ENCODE measurements around the gene GCN1. TPM values are rescaled to one million over a fixed set of nuclear protein-coding genes. Genes with fewer than 3 reads are reported as not detected.

Gene GCN1
- total RNA-seq, 1 donor from 2014 or later, result 73.9 TPM

DNA sequence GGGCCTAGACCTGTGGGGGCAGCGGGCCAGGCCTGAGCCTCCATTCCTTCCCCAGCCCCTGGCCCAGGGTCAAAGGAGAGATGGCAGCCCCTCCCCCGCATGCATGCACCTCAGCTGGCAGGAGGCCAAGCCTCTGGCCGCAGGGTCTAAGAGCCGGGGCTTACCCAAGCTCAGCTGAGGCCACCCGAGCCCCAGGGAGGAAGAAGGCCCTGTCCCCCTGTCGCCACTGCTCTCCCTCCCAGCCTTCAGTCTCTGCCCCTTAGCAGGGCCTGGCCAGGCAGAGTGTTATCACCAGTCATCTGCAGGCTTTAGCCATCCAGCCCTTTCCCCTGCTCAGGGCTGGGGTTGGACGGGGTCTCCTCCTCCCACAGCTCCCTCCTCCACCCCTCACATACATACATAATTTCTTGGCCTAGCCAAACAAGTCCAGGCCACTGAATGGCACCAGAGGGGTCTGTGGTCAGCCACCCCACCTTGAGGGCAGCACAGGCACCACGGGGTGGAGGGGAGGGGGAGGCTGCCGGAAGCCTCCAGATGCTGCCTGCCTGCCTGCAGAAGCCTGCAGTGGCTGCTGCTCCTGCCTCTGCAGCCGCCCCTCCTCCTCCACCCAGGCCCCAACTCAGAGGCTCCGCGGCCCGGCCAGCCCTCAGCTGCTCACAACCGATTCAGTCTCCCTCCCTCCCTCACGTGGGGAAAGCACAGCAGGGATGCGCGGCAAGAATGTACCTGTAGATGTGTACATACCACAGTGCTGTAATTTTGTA, 100.7 kb downstream of the GCN1 start:
- TF ChIP-seq, protein P1, sequence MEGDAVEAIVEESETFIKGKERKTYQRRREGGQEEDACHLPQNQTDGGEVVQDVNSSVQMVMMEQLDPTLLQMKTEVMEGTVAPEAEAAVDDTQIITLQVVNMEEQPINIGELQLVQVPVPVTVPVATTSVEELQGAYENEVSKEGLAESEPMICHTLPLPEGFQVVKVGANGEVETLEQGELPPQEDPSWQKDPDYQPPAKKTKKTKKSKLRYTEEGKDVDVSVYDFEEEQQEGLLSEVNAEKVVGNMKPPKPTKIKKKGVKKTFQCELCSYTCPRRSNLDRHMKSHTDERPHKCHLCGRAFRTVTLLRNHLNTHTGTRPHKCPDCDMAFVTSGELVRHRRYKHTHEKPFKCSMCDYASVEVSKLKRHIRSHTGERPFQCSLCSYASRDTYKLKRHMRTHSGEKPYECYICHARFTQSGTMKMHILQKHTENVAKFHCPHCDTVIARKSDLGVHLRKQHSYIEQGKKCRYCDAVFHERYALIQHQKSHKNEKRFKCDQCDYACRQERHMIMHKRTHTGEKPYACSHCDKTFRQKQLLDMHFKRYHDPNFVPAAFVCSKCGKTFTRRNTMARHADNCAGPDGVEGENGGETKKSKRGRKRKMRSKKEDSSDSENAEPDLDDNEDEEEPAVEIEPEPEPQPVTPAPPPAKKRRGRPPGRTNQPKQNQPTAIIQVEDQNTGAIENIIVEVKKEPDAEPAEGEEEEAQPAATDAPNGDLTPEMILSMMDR (conservative IDR thresholded peaks at IDR 0.05; ENCODE audit: low read depth, low read length), result no peak
- H3K4me3 ChIP-seq (ENCODE audit: low read depth, low read length), result no peak overlapping the region
- no peak for DNase-seq (ENCODE audit: low read depth)

DNA sequence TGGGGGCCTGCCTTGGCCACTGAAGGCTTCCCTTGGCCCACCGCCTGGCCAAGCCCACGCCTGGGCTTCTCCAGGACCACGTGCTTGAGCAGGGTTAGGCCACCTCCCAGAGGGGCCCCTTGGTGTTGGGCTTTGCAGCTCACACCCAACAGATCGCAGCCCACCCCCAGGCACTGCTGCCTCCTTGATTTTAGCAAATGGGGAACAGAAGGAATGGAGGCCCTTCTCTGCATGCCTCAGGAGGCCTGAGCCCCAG, 101.3 kb downstream of the GCN1 start:
- TF ChIP-seq, protein P1 (conservative IDR thresholded peaks at IDR 0.05; ENCODE audit: low read depth, low read length), result no peak
- no peak for DNase-seq (ENCODE audit: low read depth)
- H3K4me3 ChIP-seq (ENCODE audit: low read depth, low read length), result no peak overlapping the region

DNA sequence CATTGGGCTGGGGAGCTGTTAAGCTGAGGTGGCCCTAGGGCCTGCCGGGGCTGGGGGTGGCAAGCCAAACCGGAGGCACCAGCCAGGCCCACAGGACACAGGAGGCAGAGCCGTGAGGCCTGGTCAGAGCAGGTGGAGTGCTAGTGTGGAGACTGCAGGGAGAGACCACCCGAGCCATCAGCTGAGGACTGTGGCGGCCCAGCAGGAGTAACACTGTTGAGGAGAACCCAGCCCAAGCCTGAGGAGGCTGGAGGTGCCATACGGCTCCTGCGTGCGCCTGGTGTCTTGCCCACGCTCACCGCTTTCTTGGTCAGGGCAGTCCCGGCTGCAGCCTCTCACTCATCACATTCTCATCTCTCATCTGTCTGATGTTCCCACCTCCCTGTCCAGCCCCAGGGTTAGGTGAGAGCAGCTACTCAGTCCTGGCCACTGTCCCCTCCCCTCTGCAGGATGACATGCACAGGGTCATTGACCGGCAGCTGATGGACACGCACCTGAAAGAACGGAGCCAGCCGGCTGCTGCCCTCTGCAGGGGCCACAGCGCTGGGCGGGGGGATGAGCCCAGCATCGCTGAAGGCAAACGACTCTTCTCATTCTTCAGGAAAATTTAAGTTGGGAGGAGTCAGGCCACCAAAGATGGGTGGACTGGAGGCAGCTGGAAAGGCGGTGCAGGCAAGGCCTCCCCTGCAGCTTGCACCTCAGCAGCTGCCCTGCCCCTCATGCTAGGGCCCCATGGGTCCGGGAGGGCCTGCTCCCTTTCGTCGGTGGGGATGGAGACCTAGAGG, 101.8 kb downstream of the GCN1 start:
- no peak for DNase-seq (ENCODE audit: low read depth)
- TF ChIP-seq, protein P1 (conservative IDR thresholded peaks at IDR 0.05; ENCODE audit: low read depth, low read length), result no peak
- no peak overlapping the region for H3K4me3 ChIP-seq (ENCODE audit: low read depth, low read length)

DNA sequence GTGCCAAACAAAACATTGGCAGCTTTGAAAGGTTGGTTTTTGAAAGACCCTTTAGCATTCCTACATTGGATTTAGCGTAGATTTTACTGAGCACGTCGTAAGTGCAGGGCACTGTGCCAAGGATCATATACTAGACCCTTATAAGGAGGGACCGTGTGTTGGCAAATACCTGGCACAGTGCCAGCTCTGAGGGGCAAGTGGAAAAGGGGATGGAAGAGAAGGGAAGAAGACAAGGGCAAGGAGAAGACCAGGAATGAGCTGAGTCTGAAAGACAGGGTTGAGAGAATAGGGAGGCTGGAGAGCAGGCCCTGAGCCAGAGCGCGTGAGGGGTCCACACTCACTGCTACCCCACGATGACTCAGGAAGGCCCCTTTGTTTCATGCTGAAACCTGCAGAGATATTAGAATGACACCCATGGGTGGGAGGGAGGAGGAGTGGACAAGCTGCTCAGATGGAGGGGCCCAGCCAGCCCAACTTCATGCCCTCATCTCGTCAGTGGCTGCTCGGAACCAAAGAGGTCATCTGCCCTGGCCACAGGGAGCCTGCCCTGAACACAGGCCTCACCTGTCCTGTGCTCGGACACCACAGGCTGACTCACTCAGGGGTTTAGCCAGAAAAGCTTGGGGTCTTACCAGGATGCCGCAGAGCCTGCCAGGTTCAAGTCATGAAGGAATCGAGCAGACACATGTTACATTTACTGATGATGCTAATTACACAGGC, 103.0 kb downstream of the GCN1 start:
- TF ChIP-seq, protein P1 (conservative IDR thresholded peaks at IDR 0.05; ENCODE audit: low read depth, low read length), result no peak
- DNase-seq (ENCODE audit: low read depth), result no peak
- no peak overlapping the region for H3K4me3 ChIP-seq (ENCODE audit: low read depth, low read length)

GRCh38 chr12:120090626-120091295, 103.8 kb downstream of the GCN1 start:
- TF ChIP-seq, protein P1 (conservative IDR thresholded peaks at IDR 0.05; ENCODE audit: low read depth, low read length), result no peak
- H3K4me3 ChIP-seq (ENCODE audit: low read depth, low read length), result no peak overlapping the region
- no peak for DNase-seq (ENCODE audit: low read depth)

- no peak overlapping the region for H3K4me3 ChIP-seq (ENCODE audit: low read depth, low read length)
- DNase-seq (ENCODE audit: low read depth), result no peak
- TF ChIP-seq, protein P1 (conservative IDR thresholded peaks at IDR 0.05; ENCODE audit: low read depth, low read length), result no peak
These were observed 104.3 kb downstream of the GCN1 start for GRCh38 chr12:120090206-120090605.
